Activated T-helper 9 cell treated with anti-CD3 and anti-CD28 coated beads, Interleukin-2, amount 50 U/mL, for 16 hours (primary cell): ENCODE data around the gene HOXC9.

ENCODE experiments used
- DNase-seq: peaks from one replicate; pipeline ENCODE4 v3.0.0-alpha.2; 2020; ENCODE audit warnings: low read depth

Gene HOXC9

GRCh38 chr12:53963434-53964314 is 36.3 kb upstream of the HOXC9 start:
- DNase-seq: no peak

- DNase-seq: no peak
These were observed 35.6 kb upstream of the HOXC9 start for GRCh38 chr12:53964315-53964713.

- DNase-seq: no peak
These were observed 34.5 kb upstream of the HOXC9 start for GRCh38 chr12:53965281-53966084.

GRCh38 chr12:53966085-53966384 is 33.9 kb upstream of the HOXC9 start:
- DNase-seq: no peak

GRCh38 chr12:53966385-53967133 is 33.4 kb upstream of the HOXC9 start:
- no peak for DNase-seq

- DNase-seq: no peak
These were observed 32.5 kb upstream of the HOXC9 start for GRCh38 chr12:53967421-53967925.

GRCh38 chr12:53968214-53969127 is 31.5 kb upstream of the HOXC9 start:
- DNase-seq: no peak

- no peak for DNase-seq
These were observed 30.2 kb upstream of the HOXC9 start for GRCh38 chr12:53969588-53970259.

GRCh38 chr12:53970451-53970850 is 29.5 kb upstream of the HOXC9 start:
- DNase-seq: no peak

- no peak for DNase-seq
These were observed 28.8 kb upstream of the HOXC9 start for GRCh38 chr12:53971129-53971528.

- DNase-seq: no peak
These were observed 28.3 kb upstream of the HOXC9 start for GRCh38 chr12:53971686-53972085.

GRCh38 chr12:53972152-53972702 is 27.7 kb upstream of the HOXC9 start:
- no peak for DNase-seq

- no peak for DNase-seq
These were observed 27.2 kb upstream of the HOXC9 start, which contains the start of gene HOXC11 for GRCh38 chr12:53972722-53973235. Gene HOXC11, plus strand, starts transcription at chr12:53973126. Its CDS starts 116 bp downstream, at chr12:53973242.

GRCh38 chr12:53973236-53974042 is 26.5 kb upstream of the HOXC9 start:
- DNase-seq: no peak

- DNase-seq: no peak
These were observed 25.6 kb upstream of the HOXC9 start, which contains the start of gene HOTAIR for GRCh38 chr12:53974084-53975063. Gene HOTAIR, minus strand, starts transcription at chr12:53974954.

- DNase-seq: no peak
These were observed 24.9 kb upstream of the HOXC9 start for GRCh38 chr12:53975064-53975471.

GRCh38 chr12:53975479-53976152 is 24.3 kb upstream of the HOXC9 start:
- no peak for DNase-seq
